HS-5 (cell line): ENCODE results near the gene PPL.
"Not testable (repeated sequence)": the region's sequence is repeated elsewhere in the genome, so short reads cannot be mapped to it uniquely, and the experiment has no call there.

Experiments
- DNase-seq: peaks from one replicate; pipeline ENCODE4 v3.0.0-alpha.2; 2012; ENCODE audit warnings: low read depth

Gene PPL

GRCh38 chr16:4934591-4934990 is 2.4 kb downstream of the PPL start:
- no peak for DNase-seq

- DNase-seq, result no peak
Observed at GRCh38 chr16:4933871-4934395, 3.0 kb downstream of the PPL start.

GRCh38 chr16:4933433-4933832 is 3.5 kb downstream of the PPL start:
- DNase-seq, result no peak

- DNase-seq, result no peak
Observed at GRCh38 chr16:4931381-4931780, 5.6 kb downstream of the PPL start.

GRCh38 chr16:4929619-4930018 is 7.3 kb downstream of the PPL start:
- DNase-seq, result not testable (repeated sequence)

- DNase-seq, result no peak
Observed at GRCh38 chr16:4928227-4928626, 8.7 kb downstream of the PPL start.

- DNase-seq, result no peak
Observed at GRCh38 chr16:4927661-4928060, 9.3 kb downstream of the PPL start.

- no peak for DNase-seq
Observed at GRCh38 chr16:4926928-4927327, 10.0 kb downstream of the PPL start.

GRCh38 chr16:4925791-4926190 is 11.2 kb downstream of the PPL start:
- no peak for DNase-seq

- no peak for DNase-seq
Observed at GRCh38 chr16:4925293-4925607, 11.7 kb downstream of the PPL start.

GRCh38 chr16:4924593-4925292 is 12.2 kb downstream of the PPL start:
- no peak for DNase-seq

- no peak for DNase-seq
Observed at GRCh38 chr16:4923853-4924252, 13.1 kb downstream of the PPL start.

- DNase-seq, result no peak
Observed at GRCh38 chr16:4922721-4923342, 14.1 kb downstream of the PPL start.

- DNase-seq, result no peak
Observed at GRCh38 chr16:4920826-4921225, 16.1 kb downstream of the PPL start.

GRCh38 chr16:4918781-4919251 is 18.1 kb downstream of the PPL start:
- DNase-seq, result no peak

- DNase-seq, result no peak
Observed at GRCh38 chr16:4917117-4917516, 19.8 kb downstream of the PPL start.

- peak; percentile 94 for DNase-seq
Observed at GRCh38 chr16:4915226-4915761, 21.7 kb downstream of the PPL start.

GRCh38 chr16:4914528-4915225 is 22.3 kb downstream of the PPL start:
- no peak for DNase-seq

- DNase-seq, result no peak
Observed at GRCh38 chr16:4913774-4914525, 23.0 kb downstream of the PPL start.

- no peak for DNase-seq
Observed at GRCh38 chr16:4913130-4913773, 23.7 kb downstream of the PPL start.

GRCh38 chr16:4911970-4912386 is 25.0 kb downstream of the PPL start:
- DNase-seq, result peak; percentile 24

GRCh38 chr16:4910828-4911227 is 26.1 kb downstream of the PPL start:
- DNase-seq, result no peak
